Activated CD4-positive, alpha-beta T cell treated with anti-CD3 and anti-CD28 coated beads for 36 hours (primary cell): ENCODE results near the gene PCYOX1L. TPM values are rescaled to one million over a fixed set of nuclear protein-coding genes. Genes with fewer than 3 reads are reported as not detected.
"Not testable (repeated sequence)": the region's sequence is repeated elsewhere in the genome, so short reads cannot be mapped to it uniquely, and the experiment has no call there.

ENCODE experiments used
- ATAC-seq: fragments of 200-7000 bp; cut with Tn5 transposase; one replicate; pipeline ENCODE4 v1.10.0; 2021; ENCODE audit warnings: mild to moderate bottlenecking, moderate library complexity
- CTCF ChIA-PET: fragments of 350-600 bp; sonication (Branson Sonifier 250); formaldehyde crosslinking; loops from one replicate; lab custom pipeline; 2021; ENCODE audit warnings: antibody characterized with exemption; lab: Charles Lee
- POLR2A ChIA-PET: fragments of 350-600 bp; sonication (Branson Sonifier 250); formaldehyde crosslinking; loops from one replicate; lab custom pipeline; 2021; ENCODE audit warnings: antibody characterized with exemption, inconsistent platforms; lab: Charles Lee
- DNase-seq: peaks from one replicate; pipeline ENCODE4 v3.0.0-alpha.2; 2020
- H3K27ac Mint-ChIP-seq: one replicate; pipeline ENCODE4 v1.8.0; 2021; ENCODE audit warnings: mixed read lengths
- H3K27me3 Mint-ChIP-seq: one replicate; pipeline ENCODE4 v1.8.0; 2021; ENCODE audit warnings: mixed read lengths
- H3K36me3 Mint-ChIP-seq: one replicate; pipeline ENCODE4 v1.8.0; 2021; ENCODE audit warnings: low read depth, mixed read lengths
- H3K4me1 Mint-ChIP-seq: one replicate; pipeline ENCODE4 v1.8.0; 2021; ENCODE audit warnings: mixed read lengths
- H3K4me3 Mint-ChIP-seq: one replicate; pipeline ENCODE4 v1.8.0; 2021; ENCODE audit warnings: mild to moderate bottlenecking, moderate library complexity, mixed read lengths
- H3K9me3 Mint-ChIP-seq: one replicate; pipeline ENCODE4 v1.8.0; 2021; ENCODE audit warnings: low read depth, mixed read lengths
- intact Hi-C, 2 experiments: fragments of 100-400 bp; cut with DNase I in 1 of 2; cut with micrococcal nuclease in 1 of 2; formaldehyde crosslinking; loops; one replicate each; pipeline versions ENCODE4 v1.14.2 to v1.15.1; 2022 to 2024; cut with DNase I, micrococcal nuclease
- total RNA-seq, 2 experiments: library from RNA; stranded (reverse); gene quantifications; one replicate each; pipeline ENCODE4 v1.2.3, GENCODE V29; 2021

The PCYOX1L gene
- total RNA-seq, 2 experiments from 2014 or later, result 17.5 to 18.8 TPM

DNA sequence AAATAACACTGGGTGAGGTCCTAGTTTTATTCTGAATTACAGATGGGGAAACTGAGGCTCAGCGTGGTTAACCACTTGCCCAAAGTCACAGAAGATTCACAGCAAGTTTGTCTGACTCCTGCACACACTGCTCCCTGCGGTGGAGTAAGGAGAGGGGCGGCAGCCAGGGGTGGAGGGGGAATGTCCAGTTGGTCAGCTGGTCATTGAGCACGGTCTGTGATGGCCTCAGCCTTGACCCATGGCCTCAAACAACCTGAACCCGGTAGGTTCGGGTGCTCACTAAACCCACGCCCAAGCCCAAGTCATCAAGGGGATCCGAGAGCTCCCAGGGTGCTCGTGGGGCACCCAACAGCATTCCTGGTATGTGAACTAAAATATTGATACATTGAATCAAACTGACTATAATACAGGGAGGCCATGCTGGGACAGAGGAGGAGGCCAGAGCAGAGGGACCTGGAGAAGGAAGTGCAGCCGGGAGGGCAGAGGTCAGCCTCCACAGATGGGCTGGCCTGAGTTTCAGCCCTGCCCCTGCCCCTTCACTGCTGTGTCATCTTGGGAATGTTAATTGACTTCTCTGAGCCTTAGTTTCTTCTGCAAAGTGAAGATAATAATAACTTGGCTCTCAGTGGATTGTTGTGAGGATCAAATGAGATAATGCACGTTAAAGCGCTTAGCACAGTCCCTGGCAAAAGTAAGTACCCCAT lies 24.8 kb downstream of the PCYOX1L start:
- POLR2A ChIA-PET, result no interaction called here
- Mint-ChIP-seq H3K9me3 (no peaks in the 10 kb centered on the region), H3K27me3 (no peaks in the 10 kb centered on the region), H3K27ac (no peak overlapping the region), H3K4me1 (no peaks in the 10 kb centered on the region), H3K4me3 (no peak overlapping the region), H3K36me3 (no peaks in the 10 kb centered on the region)
- ATAC-seq (no peak), DNase-seq (no peak)
- CTCF ChIA-PET, result interaction anchor here (0.8 to 3.4 kb wide), 17 partner anchors 9 to 221 kb away, joined by 3 to 26 read pairs (median 5); no protein-coding TSS in a partner anchor
- intact Hi-C loops, result loop anchor here (1.0 kb wide), 4 partner anchors 49 to 236 kb away; no protein-coding TSS in a partner anchor

DNA sequence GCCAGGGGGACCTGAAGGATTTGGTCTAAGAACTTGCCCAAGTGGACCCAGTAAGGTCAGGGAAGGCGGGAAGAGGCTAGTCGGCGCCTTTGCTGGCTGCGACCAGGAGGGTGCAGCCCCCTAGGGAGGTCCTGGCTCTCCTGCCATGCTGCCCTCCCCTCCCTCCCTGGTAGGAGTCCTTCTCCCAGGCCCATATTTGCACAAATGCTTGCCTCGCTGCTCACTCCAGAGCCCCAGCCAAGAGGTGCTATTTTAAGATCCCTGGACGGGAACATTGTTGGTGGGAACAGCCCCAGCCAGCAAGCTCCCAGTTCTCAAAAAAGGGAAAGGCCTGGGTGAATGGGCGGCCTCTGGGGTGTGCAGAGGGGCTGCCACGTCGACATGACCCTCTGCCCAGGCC lies 25.6 kb downstream of the PCYOX1L start:
- no peak for ATAC-seq
- ChIA-PET POLR2A (no interaction called here), CTCF (interaction anchor here (0.8 to 2.8 kb wide), 5 partner anchors 11 to 62 kb away, joined by 3 to 26 read pairs (median 4); no protein-coding TSS in a partner anchor)
- no peaks in the 10 kb centered on the region for H3K4me1 Mint-ChIP-seq
- no peak overlapping the region for H3K4me3 Mint-ChIP-seq
- H3K36me3 Mint-ChIP-seq, result no peaks in the 10 kb centered on the region
- no peak overlapping the region for H3K27ac Mint-ChIP-seq
- H3K27me3 Mint-ChIP-seq, result no peaks in the 10 kb centered on the region
- no peaks in the 10 kb centered on the region for H3K9me3 Mint-ChIP-seq
- no peak for DNase-seq
- intact Hi-C loops, result no loop called here

DNA sequence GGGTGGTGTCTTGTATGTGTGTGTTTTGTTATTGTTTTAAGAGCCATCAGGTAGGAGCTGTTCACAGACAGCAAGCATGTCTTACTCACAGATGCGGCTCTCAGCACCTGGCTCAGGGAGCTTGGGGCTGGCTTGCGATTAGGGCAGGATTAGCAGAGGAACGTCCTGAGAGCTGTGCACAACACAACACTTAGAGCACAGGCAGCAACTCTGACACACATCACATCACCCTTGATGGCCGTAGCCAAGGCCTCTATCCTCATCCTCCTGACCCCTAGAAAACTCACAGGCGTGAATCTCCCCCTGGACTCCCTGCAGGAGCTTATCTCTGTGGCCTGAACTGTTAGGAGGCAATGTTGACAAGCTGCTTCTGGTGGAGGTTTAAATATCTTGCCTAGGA lies 28.3 kb downstream of the PCYOX1L start:
- Mint-ChIP-seq H3K4me1 (no peaks in the 10 kb centered on the region), H3K27me3 (no peaks in the 10 kb centered on the region), H3K9me3 (no peaks in the 10 kb centered on the region), H3K36me3 (no peaks in the 10 kb centered on the region), H3K27ac (no peak overlapping the region), H3K4me3 (no peak overlapping the region)
- ChIA-PET CTCF (interaction anchor here (0.6 to 3.0 kb wide), 9 partner anchors 14 to 231 kb away, joined by 3 to 20 read pairs (median 4); no protein-coding TSS in a partner anchor), POLR2A (no interaction called here)
- no peak for ATAC-seq
- DNase-seq, result no peak
- intact Hi-C loops, result no loop called here

DNA sequence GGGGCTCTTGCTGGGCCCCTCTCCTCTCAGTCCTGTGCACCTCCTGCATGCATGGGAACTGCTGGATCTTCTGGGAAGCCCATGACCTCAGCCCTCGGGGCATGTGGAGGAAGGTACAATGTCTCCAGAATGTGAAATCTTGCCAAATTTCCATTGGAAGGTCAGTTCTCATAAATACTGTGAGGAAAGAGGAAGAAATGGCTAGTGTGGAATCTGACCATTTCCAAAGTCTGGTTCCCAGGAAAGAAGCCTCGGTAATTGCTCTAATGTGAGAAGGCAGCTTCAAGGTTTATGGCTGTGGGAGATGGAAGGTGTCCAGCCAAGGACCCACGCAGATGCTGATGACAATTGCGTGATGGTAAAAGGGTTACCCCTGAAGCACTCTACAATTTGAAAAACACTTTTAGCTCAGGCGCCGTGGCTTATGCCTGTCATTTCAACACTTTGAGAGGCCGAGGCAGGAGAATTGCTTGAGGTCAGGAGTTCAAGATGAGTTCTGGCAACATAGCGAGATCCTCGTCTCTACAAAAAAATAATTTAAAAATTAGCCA lies 29.3 kb downstream of the PCYOX1L start:
- POLR2A ChIA-PET, result no interaction called here
- Mint-ChIP-seq H3K27ac (no peak overlapping the region), H3K36me3 (no peaks in the 10 kb centered on the region), H3K27me3 (no peaks in the 10 kb centered on the region), H3K9me3 (no peaks in the 10 kb centered on the region), H3K4me1 (no peaks in the 10 kb centered on the region), H3K4me3 (no peak overlapping the region)
- DNase-seq, result no peak
- no peak for ATAC-seq
- CTCF ChIA-PET, result interaction anchor here (0.6 to 2.1 kb wide), 7 partner anchors 19 to 233 kb away, joined by 3 to 6 read pairs (median 3); no protein-coding TSS in a partner anchor
- intact Hi-C loops, result no loop called here

DNA sequence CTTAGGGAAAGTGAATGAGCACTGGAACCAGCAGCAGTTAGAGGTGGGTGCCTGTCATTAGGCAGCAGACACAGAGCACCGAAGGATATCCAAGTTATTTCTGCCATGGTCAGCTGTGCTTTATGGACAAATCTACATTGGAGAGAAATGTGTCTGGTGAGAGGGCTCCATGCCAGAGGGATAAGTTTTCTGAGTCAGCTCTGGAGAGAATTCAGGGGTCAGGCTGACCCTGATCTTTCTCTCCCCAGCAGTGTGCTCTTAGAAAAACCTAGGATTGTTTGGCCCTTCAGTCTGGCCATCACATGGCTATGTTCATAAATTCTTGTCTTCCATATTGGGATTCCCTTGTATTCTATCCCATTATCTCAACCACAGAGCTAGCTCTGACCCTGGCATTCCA lies 30.1 kb downstream of the PCYOX1L start:
- DNase-seq (no peak), ATAC-seq (no peak)
- Mint-ChIP-seq H3K27ac (no peak overlapping the region), H3K9me3 (no peaks in the 10 kb centered on the region), H3K36me3 (no peaks in the 10 kb centered on the region), H3K4me1 (no peaks in the 10 kb centered on the region), H3K4me3 (no peak overlapping the region), H3K27me3 (no peaks in the 10 kb centered on the region)
- POLR2A ChIA-PET, result interaction anchor here (0.6 kb wide), 1 partner anchor 32 kb away, joined by 3 read pairs; no protein-coding TSS in a partner anchor
- intact Hi-C loops, result no loop called here
- CTCF ChIA-PET, result interaction anchor here (0.6 to 2.1 kb wide), 5 partner anchors 14 to 262 kb away, joined by 3 to 5 read pairs (median 3); no protein-coding TSS in a partner anchor

DNA sequence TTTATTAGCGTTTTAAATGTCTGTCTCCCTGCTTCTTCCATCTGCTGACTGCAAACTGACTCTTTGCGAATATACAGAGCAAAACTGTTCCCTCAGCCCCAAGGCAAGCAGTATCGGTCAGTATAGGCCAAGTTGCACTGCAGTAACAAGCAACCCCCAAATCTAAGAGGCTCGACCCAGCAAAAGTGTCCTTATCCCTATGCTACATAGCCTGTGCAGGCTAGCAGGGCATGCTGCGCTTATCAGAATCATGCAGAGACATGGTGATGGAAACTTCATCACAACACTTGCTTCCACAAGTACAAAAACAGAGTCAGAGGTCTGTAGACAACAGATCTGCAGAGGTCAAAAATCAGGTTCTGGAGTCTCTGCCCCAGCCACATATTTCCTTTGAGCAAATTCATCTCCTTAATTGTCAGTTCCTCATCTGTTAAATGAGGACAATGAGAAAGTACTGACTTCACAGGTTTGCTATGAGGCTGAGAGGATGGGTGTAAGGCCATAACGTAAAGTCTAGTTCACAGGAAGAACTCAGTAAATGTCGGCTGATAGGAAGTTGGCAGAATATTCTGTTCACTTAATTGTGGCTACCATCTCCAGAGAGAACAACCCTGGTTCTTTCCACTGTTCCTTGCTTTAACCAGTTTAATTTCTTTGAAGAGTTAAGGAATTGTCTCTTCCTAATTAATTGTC lies 30.8 kb downstream of the PCYOX1L start:
- no peaks in the 10 kb centered on the region for H3K4me1 Mint-ChIP-seq
- POLR2A ChIA-PET, result no interaction called here
- CTCF ChIA-PET, result interaction anchor here (0.6 to 2.1 kb wide), 4 partner anchors 12 to 1138 kb away, joined by 3 to 5 read pairs (median 4); no protein-coding TSS in a partner anchor

DNA sequence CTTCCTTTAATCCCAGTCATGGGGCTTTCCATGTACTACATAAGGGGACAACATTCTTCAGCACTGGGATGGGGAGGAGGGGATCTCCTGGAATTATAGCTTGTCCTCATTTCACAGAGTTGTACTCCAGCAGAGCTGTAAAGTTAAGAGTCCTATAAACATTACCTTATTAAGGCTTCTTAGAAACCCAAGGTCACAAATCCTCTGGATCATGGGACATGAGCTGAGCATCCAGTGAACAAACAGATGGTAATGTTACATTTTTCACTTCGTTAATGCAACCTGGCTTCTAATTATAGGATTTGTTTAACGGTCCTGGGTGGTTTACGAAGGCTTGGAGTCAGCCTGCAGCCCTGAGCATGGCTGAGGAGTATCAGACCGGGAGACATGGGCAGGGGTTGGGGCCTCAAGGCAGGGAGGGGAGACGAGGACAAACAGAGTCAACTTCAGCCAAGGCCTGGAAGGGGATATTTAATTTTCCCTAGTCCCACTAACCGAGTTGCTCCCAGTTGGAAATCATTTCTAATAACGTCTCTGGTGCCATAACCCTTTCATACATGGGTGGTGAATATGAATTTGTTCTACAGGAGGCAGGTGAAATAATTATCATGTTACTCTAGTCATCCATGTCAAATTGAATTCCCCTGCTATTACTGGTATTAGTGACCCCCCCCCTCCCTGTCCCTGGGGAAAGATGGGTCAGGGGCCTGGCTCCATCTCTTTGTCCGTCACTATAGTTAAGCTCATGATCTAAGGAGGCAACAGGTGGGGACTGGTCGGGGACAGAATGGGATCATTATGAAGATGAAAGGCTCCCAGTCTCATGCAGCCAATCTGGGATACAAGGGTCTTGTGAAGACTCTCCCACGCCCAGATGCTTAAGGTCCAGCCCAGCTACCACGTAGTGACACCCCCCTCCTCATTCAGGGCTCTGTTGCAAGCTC lies 32.0 kb downstream of the PCYOX1L start:
- DNase-seq, result no peak
- Mint-ChIP-seq H3K36me3 (no peaks in the 10 kb centered on the region), H3K4me1 (no peaks in the 10 kb centered on the region), H3K27ac (no peak overlapping the region), H3K9me3 (no peaks in the 10 kb centered on the region), H3K4me3 (no peak overlapping the region), H3K27me3 (no peaks in the 10 kb centered on the region)
- CTCF ChIA-PET, result interaction anchor here (0.6 to 1.7 kb wide), 7 partner anchors 11 to 1137 kb away, joined by 3 to 5 read pairs (median 3); no protein-coding TSS in a partner anchor
- no peak for ATAC-seq
- POLR2A ChIA-PET, result interaction anchor here (0.6 kb wide), 1 partner anchor 30 kb away, joined by 4 read pairs; no protein-coding TSS in a partner anchor
- intact Hi-C loops, result no loop called here

More for the DNA sequence above, 30.8 kb downstream of the PCYOX1L start:
- H3K9me3 Mint-ChIP-seq, result no peaks in the 10 kb centered on the region
- H3K36me3 Mint-ChIP-seq, result no peaks in the 10 kb centered on the region
- no peak overlapping the region for H3K4me3 Mint-ChIP-seq
- no peak overlapping the region for H3K27ac Mint-ChIP-seq
- DNase-seq (no peak), ATAC-seq (no peak)
- no peaks in the 10 kb centered on the region for H3K27me3 Mint-ChIP-seq
- intact Hi-C loops, result no loop called here

DNA sequence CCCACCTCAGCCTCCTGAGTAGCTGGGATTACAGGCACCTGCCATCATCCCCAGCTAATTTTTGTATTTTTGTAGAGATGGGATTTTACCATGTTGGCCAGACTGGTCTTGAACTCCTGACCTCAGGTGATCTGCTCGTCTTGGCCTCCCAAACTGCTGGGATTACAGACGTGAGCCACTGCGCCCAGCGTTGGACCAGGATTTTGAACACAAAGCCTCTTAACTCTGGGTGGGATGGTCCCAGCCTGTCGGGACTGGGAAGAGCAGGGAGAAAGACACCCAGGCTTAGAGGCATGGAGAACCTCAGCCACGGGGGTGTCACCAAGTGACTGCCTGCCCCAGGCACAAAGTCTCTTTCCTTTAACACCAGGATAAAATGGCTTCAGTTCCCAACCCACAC lies 33.2 kb downstream of the PCYOX1L start:
- H3K4me1 Mint-ChIP-seq, H3K9me3 Mint-ChIP-seq, ATAC-seq, H3K36me3 Mint-ChIP-seq, H3K27ac Mint-ChIP-seq, DNase-seq, H3K4me3 Mint-ChIP-seq, intact Hi-C loops, POLR2A ChIA-PET, H3K27me3 Mint-ChIP-seq: not testable (repeated sequence)
- CTCF ChIA-PET, result interaction anchor here (0.8 to 1.7 kb wide), 4 partner anchors 9 to 172 kb away, joined by 3 to 5 read pairs (median 4); no protein-coding TSS in a partner anchor

DNA sequence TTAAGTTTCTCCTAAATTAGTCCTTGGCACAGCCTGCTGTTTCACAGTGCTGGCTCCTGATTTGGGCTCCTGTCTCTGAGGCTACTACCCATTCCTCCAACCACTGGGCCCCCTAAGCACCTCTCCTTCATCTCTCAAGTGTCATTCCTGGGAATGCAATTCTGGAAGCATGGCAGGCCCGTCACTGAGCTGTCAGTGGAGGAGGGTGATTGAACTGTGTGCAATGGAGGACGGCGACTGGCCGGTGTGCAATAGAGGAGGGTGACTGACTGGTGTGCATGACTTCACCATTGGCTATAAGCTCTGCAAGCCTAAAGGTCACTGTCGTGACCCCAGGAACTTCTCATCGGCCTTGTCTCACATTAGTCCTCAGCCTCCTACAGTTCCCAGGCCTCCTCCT lies 33.7 kb downstream of the PCYOX1L start:
- intact Hi-C loops, result no loop called here
- no peak overlapping the region for H3K27ac Mint-ChIP-seq

DNA sequence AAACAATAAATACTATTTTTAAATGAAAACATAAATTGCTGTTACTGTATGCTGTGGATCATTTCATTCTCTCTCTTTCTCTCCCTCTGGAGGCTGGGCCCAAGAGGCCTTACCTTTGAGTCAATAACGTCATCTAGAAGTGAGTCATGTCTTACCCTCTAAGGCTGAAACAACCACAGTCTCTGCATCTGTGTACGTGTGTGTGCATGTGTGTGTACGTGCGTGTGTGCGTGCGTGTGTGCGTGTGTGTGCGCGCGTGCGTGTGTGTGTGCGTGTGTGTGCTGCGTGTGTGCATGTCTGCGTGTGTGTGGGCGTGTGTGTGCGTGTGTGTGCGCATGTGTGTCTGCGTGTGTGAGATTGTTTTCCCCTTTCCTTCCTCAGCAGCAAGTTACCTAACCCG lies 34.9 kb downstream of the PCYOX1L start:
- Mint-ChIP-seq H3K4me1 (no peaks in the 10 kb centered on the region), H3K4me3 (no peak overlapping the region), H3K27ac (no peak overlapping the region), H3K27me3 (no peaks in the 10 kb centered on the region), H3K9me3 (no peaks in the 10 kb centered on the region), H3K36me3 (no peaks in the 10 kb centered on the region)
- intact Hi-C loops, result no loop called here
- DNase-seq, result peak; percentile 25
- CTCF ChIA-PET, result interaction anchor here (0.6 kb wide), 1 partner anchor 32 kb away, joined by 3 read pairs; no protein-coding TSS in a partner anchor
- POLR2A ChIA-PET, result no interaction called here
- ATAC-seq, result peak; percentile 88

More for the DNA sequence above, 33.7 kb downstream of the PCYOX1L start:
- ChIA-PET POLR2A (no interaction called here), CTCF (interaction anchor here (1.5 kb wide), 1 partner anchor 10 kb away, joined by 5 read pairs; no protein-coding TSS in a partner anchor)
- H3K4me3 Mint-ChIP-seq, result no peak overlapping the region
- no peaks in the 10 kb centered on the region for H3K9me3 Mint-ChIP-seq
- H3K27me3 Mint-ChIP-seq, result no peaks in the 10 kb centered on the region
- no peaks in the 10 kb centered on the region for H3K4me1 Mint-ChIP-seq
- no peaks in the 10 kb centered on the region for H3K36me3 Mint-ChIP-seq
- ATAC-seq (no peak), DNase-seq (no peak)
